SU-DHL-6 (cell line): ENCODE data around the gene CS.
"Not testable (repeated sequence)": the region's sequence is repeated elsewhere in the genome, so short reads cannot be mapped to it uniquely, and the experiment has no call there.

Experiments used
- H2AFZ ChIP-seq: fragments of 200-600 bp; sonication (generic); 2 replicates; pipeline ENCODE4 v1.6.1; 2014; ENCODE audit warnings: low read depth, mild to moderate bottlenecking, moderate library complexity, mixed read lengths, antibody characterized with exemption, low read length; ENCODE audit not compliant: severe bottlenecking
- H3F3A ChIP-seq: fragments of 200-600 bp; shearing (Covaris generic); 2 replicates; pipeline ENCODE4 v1.6.0; 2016; ENCODE audit warnings: antibody characterized with exemption, mild to moderate bottlenecking; ENCODE audit not compliant: insufficient read depth
- H3K27ac ChIP-seq: fragments of 200-600 bp; sonication (generic); 2 replicates; pipeline ENCODE4 v1.5.1; 2016; ENCODE audit warnings: low read depth, mild to moderate bottlenecking, low read length, moderate library complexity, mixed read lengths
- H3K27me3 ChIP-seq: fragments of 200-600 bp; sonication (generic), shearing (Covaris generic); 2 replicates; pipeline ENCODE4 v1.6.0; 2014; ENCODE audit warnings: mild to moderate bottlenecking, low read length
- H3K36me3 ChIP-seq: fragments of 200-600 bp; sonication (generic); 2 replicates; pipeline ENCODE4 v1.6.1; 2014; ENCODE audit warnings: mild to moderate bottlenecking, low read length, mixed read lengths
- H3K4me2 ChIP-seq: fragments of 300-600, 200-600 bp; shearing (Covaris generic), sonication (generic); 2 replicates; pipeline ENCODE4 v1.6.0; 2014; ENCODE audit warnings: low read length, low read depth, mild to moderate bottlenecking; ENCODE audit not compliant: poor library complexity, severe bottlenecking
- H3K4me3 ChIP-seq: fragments of 200-600 bp; sonication (generic); 2 replicates; pipeline ENCODE4 v1.5.1; 2014; ENCODE audit warnings: antibody characterized with exemption, low read length, mild to moderate bottlenecking, mixed read lengths; ENCODE audit not compliant: insufficient read depth, poor library complexity, severe bottlenecking
- H3K79me2 ChIP-seq: fragments of 200-600 bp; sonication (generic); 2 replicates; pipeline ENCODE4 v1.6.1; 2014; ENCODE audit warnings: mild to moderate bottlenecking, low read length, moderate library complexity; ENCODE audit not compliant: insufficient read depth
- H3K9ac ChIP-seq: fragments of 200-600 bp; sonication (generic); 2 replicates; pipeline ENCODE4 v1.7.0; 2014; ENCODE audit warnings: mild to moderate bottlenecking, low read length
- H3K9me2 ChIP-seq: fragments of 200-600 bp; sonication (generic); replicated peaks from 2 replicates; pipeline ENCODE4 v1.6.1; 2014; ENCODE audit warnings: low read length; ENCODE audit not compliant: insufficient read depth
- H3K9me3 ChIP-seq: fragments of 200-600 bp; sonication (generic); 2 replicates; pipeline ENCODE4 v1.6.1; 2014; ENCODE audit warnings: low read length, mixed read lengths; ENCODE audit not compliant: insufficient read depth
- H4K20me1 ChIP-seq: fragments of 200-600 bp; sonication (generic); 2 replicates; pipeline ENCODE4 v1.6.1; 2014; ENCODE audit warnings: low read depth, mild to moderate bottlenecking, antibody characterized with exemption, low read length, moderate library complexity, mixed read lengths
- EZH2phosphoT487 ChIP-seq: fragments of 200-600 bp; sonication (generic), shearing (Covaris generic); conservative IDR thresholded peaks from 2 replicates; pipeline ENCODE4 v1.6.1; 2018; ENCODE audit warnings: mild to moderate bottlenecking, antibody characterized with exemption, low read length, moderate library complexity, mixed read lengths
- TF ChIP-seq, protein P1 (sequence below): fragments of 200-600 bp; sonication (generic); IDR thresholded peaks from one replicate; pipeline ENCODE4 v1.5.1; 2017; ENCODE audit warnings: antibody characterized with exemption, mild to moderate bottlenecking, low read length, moderate library complexity; ENCODE audit not compliant: insufficient read depth, poor library complexity, severe bottlenecking

Gene CS

DNA sequence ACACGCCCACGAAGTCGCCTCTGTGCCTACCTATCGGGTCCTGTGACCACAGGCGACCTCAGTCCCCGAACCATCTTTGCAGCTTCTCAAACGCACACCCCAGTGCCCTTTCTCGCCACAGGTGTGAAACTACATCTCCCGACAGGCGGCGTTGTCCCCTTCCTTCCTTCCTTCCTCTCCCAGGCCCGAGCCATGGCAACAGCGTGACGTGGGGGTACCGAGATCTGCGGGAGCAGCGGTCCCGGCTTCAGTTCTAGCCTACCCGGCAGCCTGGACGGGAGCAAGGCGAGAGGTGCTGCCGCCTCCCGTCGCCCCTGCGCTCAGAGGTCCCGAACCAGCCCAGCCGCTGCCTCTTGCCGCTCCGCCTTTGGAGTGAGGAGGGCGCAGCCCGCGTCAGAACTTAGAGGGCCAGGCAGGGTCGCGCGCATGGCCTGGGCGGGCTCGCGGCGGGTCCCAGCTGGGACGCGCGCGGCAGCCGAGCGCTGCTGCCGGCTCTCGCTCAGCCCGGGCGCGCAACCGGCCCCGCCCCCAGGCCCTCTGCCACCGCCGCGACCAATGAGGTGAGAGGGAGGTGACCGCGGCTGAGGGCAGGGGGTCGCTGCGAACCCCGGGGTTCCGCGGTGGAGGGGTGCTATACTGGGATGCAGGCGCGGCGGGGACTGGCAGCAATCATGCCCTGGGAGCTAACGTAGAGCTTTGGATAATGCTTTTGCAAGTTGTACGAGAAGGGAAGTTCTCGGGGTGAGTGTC is 33.3 kb downstream of the CS start, which contains the start of gene COQ10A:
COQ10A (plus strand) TSS at position 250 of the 750 bp plus-strand sequence; CDS start at position 427, 177 bp downstream.
- H3K9ac ChIP-seq, result peak within 1 kb of the TSS; percentile 74
- H3K4me3 ChIP-seq, result peak within 1 kb of the TSS; percentile 77
- no peaks in the 10 kb centered on the region for H3K9me2 ChIP-seq
- no peaks in the 10 kb centered on the region for H4K20me1 ChIP-seq
- peak within 1 kb of the TSS; percentile 91 for H2AFZ ChIP-seq
- peaks cover 34% of the 10 kb centered on the region for H3F3A ChIP-seq
- no peak for TF ChIP-seq EZH2phosphoT487
- TF ChIP-seq, protein P1, sequence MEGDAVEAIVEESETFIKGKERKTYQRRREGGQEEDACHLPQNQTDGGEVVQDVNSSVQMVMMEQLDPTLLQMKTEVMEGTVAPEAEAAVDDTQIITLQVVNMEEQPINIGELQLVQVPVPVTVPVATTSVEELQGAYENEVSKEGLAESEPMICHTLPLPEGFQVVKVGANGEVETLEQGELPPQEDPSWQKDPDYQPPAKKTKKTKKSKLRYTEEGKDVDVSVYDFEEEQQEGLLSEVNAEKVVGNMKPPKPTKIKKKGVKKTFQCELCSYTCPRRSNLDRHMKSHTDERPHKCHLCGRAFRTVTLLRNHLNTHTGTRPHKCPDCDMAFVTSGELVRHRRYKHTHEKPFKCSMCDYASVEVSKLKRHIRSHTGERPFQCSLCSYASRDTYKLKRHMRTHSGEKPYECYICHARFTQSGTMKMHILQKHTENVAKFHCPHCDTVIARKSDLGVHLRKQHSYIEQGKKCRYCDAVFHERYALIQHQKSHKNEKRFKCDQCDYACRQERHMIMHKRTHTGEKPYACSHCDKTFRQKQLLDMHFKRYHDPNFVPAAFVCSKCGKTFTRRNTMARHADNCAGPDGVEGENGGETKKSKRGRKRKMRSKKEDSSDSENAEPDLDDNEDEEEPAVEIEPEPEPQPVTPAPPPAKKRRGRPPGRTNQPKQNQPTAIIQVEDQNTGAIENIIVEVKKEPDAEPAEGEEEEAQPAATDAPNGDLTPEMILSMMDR, result peak; percentile 25
- H3K4me2 ChIP-seq, result peak within 1 kb of the TSS; percentile 98
- H3K27me3 ChIP-seq, result no peaks in the 10 kb centered on the region
- no peaks in the 10 kb centered on the region for H3K9me3 ChIP-seq
- no peaks in the 10 kb centered on the region for H3K79me2 ChIP-seq
- 0 out of 2 replicates have a peak, but pooled peaks cover 6% of the 10 kb centered on the region for H3K36me3 ChIP-seq
- peak within 1 kb of the TSS; percentile 75 for H3K27ac ChIP-seq

DNA sequence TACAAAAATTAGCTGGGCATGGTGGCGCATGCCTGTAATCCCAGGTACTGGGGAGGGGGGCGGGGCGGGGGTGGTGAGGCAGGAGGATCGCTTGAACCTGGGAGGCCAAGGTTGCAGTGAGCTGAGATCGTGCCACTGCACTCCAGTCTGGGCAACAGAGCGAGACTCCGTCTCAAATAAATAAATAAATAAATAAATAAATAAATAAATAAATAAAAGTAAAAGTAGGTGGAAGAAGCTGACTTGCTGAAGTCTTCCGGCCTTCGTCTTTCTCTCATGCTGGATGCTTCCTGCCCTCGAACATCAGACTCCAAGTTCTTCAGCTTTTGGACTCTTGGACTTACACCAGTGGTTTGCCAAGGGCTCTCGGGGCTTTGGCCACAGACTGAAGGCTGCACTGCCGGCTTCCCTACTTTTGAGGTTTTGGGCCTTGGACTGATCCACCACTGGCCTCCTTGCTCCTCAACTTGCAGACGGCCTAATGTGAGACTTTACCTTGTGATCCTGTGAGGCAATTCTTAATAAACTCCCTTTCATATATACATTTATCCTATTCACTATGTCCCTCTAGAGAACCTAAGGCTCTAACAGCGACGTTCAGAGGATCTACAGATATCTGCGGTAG is 34.0 kb downstream of the CS start:
- Histone ChIP-seq H3K9ac (peak overlapping the region; percentile 74), H3K4me2 (peak overlapping the region; percentile 98), H3K27ac (peak overlapping the region; percentile 75), H3F3A (peaks cover 35% of the 10 kb centered on the region), H3K4me3 (peak overlapping the region; percentile 77), H2AFZ (peak overlapping the region; percentile 91)
- not testable (repeated sequence) for H3K36me3 ChIP-seq, H3K27me3 ChIP-seq, H4K20me1 ChIP-seq, H3K9me3 ChIP-seq, H3K9me2 ChIP-seq, H3K79me2 ChIP-seq

DNA sequence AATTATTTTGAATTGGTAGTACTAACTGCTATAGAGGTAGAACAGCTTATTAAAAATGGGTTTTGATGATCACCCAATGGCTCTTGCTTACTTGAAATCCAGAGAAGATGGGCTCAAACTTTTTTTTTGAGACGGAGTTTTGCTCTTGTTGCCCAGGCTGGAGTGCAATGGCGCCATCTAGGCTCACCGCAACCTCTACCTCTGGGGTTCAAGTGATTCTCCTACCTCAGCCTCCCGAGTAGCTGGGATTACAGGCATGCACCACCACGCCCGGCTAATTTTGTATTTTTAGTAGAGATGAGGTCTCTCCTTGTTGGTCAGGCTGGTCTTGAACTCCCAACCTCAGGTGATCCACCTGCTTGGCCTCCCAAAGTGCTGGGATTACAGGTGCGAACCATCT is 37.2 kb downstream of the CS start:
- H3K9me2 ChIP-seq, H3K79me2 ChIP-seq, H3K4me3 ChIP-seq, H3K4me2 ChIP-seq, H4K20me1 ChIP-seq, H3K27ac ChIP-seq, H3K27me3 ChIP-seq, H3K9ac ChIP-seq, H2AFZ ChIP-seq, H3K36me3 ChIP-seq, H3K9me3 ChIP-seq: not testable (repeated sequence)
- H3F3A ChIP-seq, result peaks cover 11% of the 10 kb centered on the region; the same call in 1 of the 2 replicates

DNA sequence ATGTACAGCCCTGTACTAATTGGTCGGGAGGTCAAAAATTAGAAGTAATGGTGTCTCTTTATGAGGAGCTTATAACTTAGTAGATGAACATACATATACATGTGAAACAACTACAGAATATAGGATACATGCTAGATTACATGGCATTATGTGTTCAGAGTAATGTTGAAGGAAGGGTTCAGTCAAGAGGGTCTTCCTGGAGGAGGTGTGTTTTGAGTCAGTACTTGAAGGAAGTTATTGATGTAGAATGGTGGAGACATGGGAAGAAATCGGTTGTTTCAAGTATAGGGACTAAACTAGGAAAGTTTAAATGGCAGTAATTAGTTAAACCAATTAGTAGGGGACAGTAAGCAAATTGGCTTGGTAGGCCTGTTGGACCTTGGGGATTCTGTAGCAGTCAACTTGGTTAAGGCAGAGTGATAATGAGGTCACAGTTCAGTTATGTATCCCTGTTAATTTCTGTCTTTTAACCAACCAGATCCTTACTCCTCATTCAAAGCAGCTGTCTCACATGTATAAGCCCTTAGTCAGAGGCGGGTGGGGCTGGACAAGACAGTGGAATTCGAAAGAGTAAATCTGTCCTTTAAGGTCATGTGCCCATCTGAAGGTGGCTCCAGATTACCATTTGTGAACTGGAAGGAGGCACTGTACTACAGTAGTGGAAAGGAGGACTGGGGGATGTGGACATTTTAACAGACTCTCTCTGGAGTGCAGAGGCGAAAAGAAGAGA is 38.5 kb downstream of the CS start:
- Histone ChIP-seq H3K9me3 (no peaks in the 10 kb centered on the region), H3K9ac (no peak overlapping the region), H3K4me3 (no peak overlapping the region), H3K27me3 (no peaks in the 10 kb centered on the region), H3F3A (peaks cover 7% of the 10 kb centered on the region; the same call in 1 of the 2 replicates), H3K27ac (no peak overlapping the region), H2AFZ (no peak overlapping the region), H3K36me3 (no peaks in the 10 kb centered on the region), H3K9me2 (no peaks in the 10 kb centered on the region), H4K20me1 (no peaks in the 10 kb centered on the region), H3K79me2 (peaks cover 10% of the 10 kb centered on the region; the same call in 1 of the 2 replicates), H3K4me2 (no peak overlapping the region)
- TF ChIP-seq, protein P1, result no peak
- TF ChIP-seq EZH2phosphoT487, result no peak
